ENCODE results near the gene SLC25A4. TPM values are rescaled to one million over a fixed set of nuclear protein-coding genes. Genes with fewer than 3 reads are reported as not detected.

The SLC25A4 gene
- polyA plus RNA-seq, 1 donor (not counting 4 experiments of a cell fraction or from before 2014, with no cell fraction given), result 13.2 TPM

DNA sequence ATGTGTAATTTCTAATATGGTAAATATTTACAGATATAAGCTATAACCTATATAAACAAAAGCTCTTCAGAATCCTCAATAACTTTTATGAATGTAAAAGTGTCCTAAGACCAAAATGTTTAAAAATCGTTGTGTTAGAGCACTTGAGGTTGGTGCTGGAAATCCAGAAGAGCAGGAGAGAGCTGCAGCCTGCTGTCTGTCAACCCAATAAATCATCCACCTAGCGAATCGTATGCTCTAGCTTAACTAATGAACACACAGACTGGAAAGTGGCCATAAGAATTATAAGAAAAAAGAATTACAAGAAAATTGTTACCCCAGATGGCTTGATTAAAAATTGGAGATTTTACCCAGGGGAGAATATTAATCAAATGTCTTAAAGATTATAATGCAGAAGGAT is 43.7 kb downstream of the SLC25A4 start:
- no peaks in the 10 kb centered on the region for H3K9me1 ChIP-seq (ENCODE audit: control insufficient read depth, extremely low read depth, insufficient read depth, low read length)
- FAIRE-seq, result no peak
- dilution Hi-C loops (cut with MboI; ENCODE audit: extremely low pct_ligation_motif_present, low sequenced_read_pairs), result no loop called here

GRCh38 chr4:185189606-185190305 is 46.7 kb downstream of the SLC25A4 start:
- no peak for FAIRE-seq
- TF ChIP-seq EZH2 (IDR thresholded peaks at IDR 0.05; ENCODE audit: low read length), result no peak
- TF ChIP-seq, protein P1, sequence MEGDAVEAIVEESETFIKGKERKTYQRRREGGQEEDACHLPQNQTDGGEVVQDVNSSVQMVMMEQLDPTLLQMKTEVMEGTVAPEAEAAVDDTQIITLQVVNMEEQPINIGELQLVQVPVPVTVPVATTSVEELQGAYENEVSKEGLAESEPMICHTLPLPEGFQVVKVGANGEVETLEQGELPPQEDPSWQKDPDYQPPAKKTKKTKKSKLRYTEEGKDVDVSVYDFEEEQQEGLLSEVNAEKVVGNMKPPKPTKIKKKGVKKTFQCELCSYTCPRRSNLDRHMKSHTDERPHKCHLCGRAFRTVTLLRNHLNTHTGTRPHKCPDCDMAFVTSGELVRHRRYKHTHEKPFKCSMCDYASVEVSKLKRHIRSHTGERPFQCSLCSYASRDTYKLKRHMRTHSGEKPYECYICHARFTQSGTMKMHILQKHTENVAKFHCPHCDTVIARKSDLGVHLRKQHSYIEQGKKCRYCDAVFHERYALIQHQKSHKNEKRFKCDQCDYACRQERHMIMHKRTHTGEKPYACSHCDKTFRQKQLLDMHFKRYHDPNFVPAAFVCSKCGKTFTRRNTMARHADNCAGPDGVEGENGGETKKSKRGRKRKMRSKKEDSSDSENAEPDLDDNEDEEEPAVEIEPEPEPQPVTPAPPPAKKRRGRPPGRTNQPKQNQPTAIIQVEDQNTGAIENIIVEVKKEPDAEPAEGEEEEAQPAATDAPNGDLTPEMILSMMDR (optimal IDR thresholded peaks at IDR 0.05 in 1 of 3, IDR thresholded peaks at IDR 0.05 in 1 of 3, conservative IDR thresholded peaks at IDR 0.05 in 1 of 3; ENCODE audit: extremely low read depth in 1 of 3, insufficient read depth in 2 of 3, low read length in 3 of 3), result no peak
- no peaks in the 10 kb centered on the region for H3K9me1 ChIP-seq (ENCODE audit: control insufficient read depth, extremely low read depth, insufficient read depth, low read length)
- no peak overlapping the region for H3K4me3 ChIP-seq (ENCODE audit: control insufficient read depth in 2 of 3, extremely low read depth in 1 of 3, insufficient read depth in 2 of 3, low read depth in 1 of 3, low read length in 3 of 3)
- H4K20me1 ChIP-seq (ENCODE audit: control insufficient read depth, extremely low read depth, insufficient read depth, low read length), result no peaks in the 10 kb centered on the region
- H2AFZ ChIP-seq (ENCODE audit: control insufficient read depth, low read length), result no peak overlapping the region
- H3K4me1 ChIP-seq (ENCODE audit: control insufficient read depth, extremely low read depth, insufficient read depth, low read length), result no peaks in the 10 kb centered on the region
- H3K27me3 ChIP-seq (ENCODE audit: control insufficient read depth, extremely low read depth, insufficient read depth, low read length), result no peaks in the 10 kb centered on the region
- H3K4me2 ChIP-seq (ENCODE audit: control insufficient read depth, extremely low read depth, insufficient read depth, low read depth, low read length), result no peak overlapping the region
- no peak overlapping the region for H3K27ac ChIP-seq (ENCODE audit: control insufficient read depth, insufficient read depth, low read length)
- dilution Hi-C loops (cut with MboI; ENCODE audit: extremely low pct_ligation_motif_present, low sequenced_read_pairs), result no loop called here
- no peaks in the 10 kb centered on the region for H3K9me3 ChIP-seq (ENCODE audit: control insufficient read depth, low read depth, low read length)
- peaks cover 38% of the 10 kb centered on the region for H3K79me2 ChIP-seq (ENCODE audit: control insufficient read depth, insufficient read depth, low read length)
- peaks cover 2 to 14% of the 10 kb centered on the region in 2 experiments for H3K36me3 ChIP-seq (ENCODE audit: control insufficient read depth in 2 of 2, extremely low read depth in 1 of 2, insufficient read depth in 2 of 2, low read length in 2 of 2)
- no peak for DNase-seq (ENCODE audit: low read depth, low spot score)
- no peak overlapping the region for H3K9ac ChIP-seq (ENCODE audit: control insufficient read depth, extremely low read depth, insufficient read depth, low read length)

More for the DNA sequence above, 43.7 kb downstream of the SLC25A4 start:
- Histone ChIP-seq H3K36me3 (ENCODE audit: control insufficient read depth in 2 of 2, extremely low read depth in 1 of 2, insufficient read depth in 2 of 2, low read length in 2 of 2) (peaks cover 2 to 14% of the 10 kb centered on the region in 2 experiments), H3K9me3 (ENCODE audit: control insufficient read depth, low read depth, low read length) (no peaks in the 10 kb centered on the region), H3K4me2 (ENCODE audit: control insufficient read depth, extremely low read depth, insufficient read depth, low read depth, low read length) (no peak overlapping the region), H3K27me3 (ENCODE audit: control insufficient read depth, extremely low read depth, insufficient read depth, low read length) (no peaks in the 10 kb centered on the region), H4K20me1 (ENCODE audit: control insufficient read depth, extremely low read depth, insufficient read depth, low read length) (peaks cover 6% of the 10 kb centered on the region), H3K9ac (ENCODE audit: control insufficient read depth, extremely low read depth, insufficient read depth, low read length) (no peak overlapping the region), H3K4me3 (ENCODE audit: control insufficient read depth in 2 of 3, extremely low read depth in 1 of 3, insufficient read depth in 2 of 3, low read depth in 1 of 3, low read length in 3 of 3) (no peak overlapping the region), H3K4me1 (ENCODE audit: control insufficient read depth, extremely low read depth, insufficient read depth, low read length) (peaks cover under 1% of the 10 kb centered on the region), H2AFZ (ENCODE audit: control insufficient read depth, low read length) (no peak overlapping the region), H3K79me2 (ENCODE audit: control insufficient read depth, insufficient read depth, low read length) (peaks cover 39% of the 10 kb centered on the region), H3K27ac (ENCODE audit: control insufficient read depth, insufficient read depth, low read length) (no peak overlapping the region)
- DNase-seq (ENCODE audit: low read depth, low spot score), result no peak
- TF ChIP-seq, protein P1 (optimal IDR thresholded peaks at IDR 0.05 in 1 of 3, IDR thresholded peaks at IDR 0.05 in 1 of 3, conservative IDR thresholded peaks at IDR 0.05 in 1 of 3; ENCODE audit: extremely low read depth in 1 of 3, insufficient read depth in 2 of 3, low read length in 3 of 3), result no peak
- TF ChIP-seq EZH2 (IDR thresholded peaks at IDR 0.05; ENCODE audit: low read length), result no peak

Measured in keratinocyte (primary cell).